ENCODE results near the gene PLPPR3. TPM values are rescaled to one million over a fixed set of nuclear protein-coding genes. Genes with fewer than 3 reads are reported as not detected.

PLPPR3 gene
- polyA plus RNA-seq, 1 donor, result 5.2 TPM

DNA sequence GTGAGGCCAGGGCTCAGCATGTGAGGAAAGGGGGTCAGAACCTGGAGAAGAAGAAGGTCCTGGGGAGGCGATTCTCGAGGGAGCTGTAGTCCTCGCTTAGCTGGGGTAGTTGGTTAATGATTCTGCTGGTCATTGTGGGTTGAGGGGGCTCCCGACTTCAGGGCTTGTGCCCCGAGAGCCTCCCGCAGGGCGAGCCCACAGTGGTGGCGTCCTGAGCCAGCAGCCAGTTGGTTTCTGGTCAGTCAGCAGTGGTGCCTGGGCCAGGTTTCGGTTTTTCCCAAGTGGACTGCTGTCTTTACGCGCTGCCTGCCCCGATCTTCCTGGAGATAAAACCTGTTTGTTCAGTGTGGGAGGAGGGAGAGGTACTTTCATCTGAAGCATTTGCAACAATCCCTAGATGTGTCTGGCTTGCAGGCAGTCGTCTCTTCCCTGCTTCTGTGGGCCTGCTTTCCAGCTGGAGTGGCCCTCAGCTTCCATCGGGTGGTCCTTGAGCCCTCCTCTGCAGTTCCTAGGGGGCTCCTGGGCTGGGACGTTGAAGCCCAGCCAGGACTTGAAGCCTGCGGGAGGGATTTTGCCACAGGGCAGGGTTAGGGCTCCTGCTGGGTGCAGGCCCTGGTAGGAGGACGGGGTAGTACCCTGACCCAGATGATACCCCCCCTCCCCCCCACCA, 21.3 kb downstream of the PLPPR3 start:
- 40% methylated on average over 1 of the region's 17 CpGs for WGBS (ENCODE audit: insufficient coverage, low lambda C conversion rate)
- Histone ChIP-seq H3K36me3 (ENCODE audit: control insufficient read depth, insufficient read depth, low read length) (peaks cover 66% of the 10 kb centered on the region), H3K4me1 (ENCODE audit: control insufficient read depth, insufficient read depth, low read length) (peaks cover 47% of the 10 kb centered on the region), H3K4me3 (ENCODE audit: low read length) (peak overlapping the region; percentile 79), H3K27me3 (ENCODE audit: control insufficient read depth, insufficient read depth, low read length) (no peaks in the 10 kb centered on the region), H3K27ac (ENCODE audit: low read length) (peak overlapping the region; percentile 98), H3K9me3 (ENCODE audit: control insufficient read depth, low read depth, low read length) (peaks cover 10% of the 10 kb centered on the region)
- DNase-seq, result peak; percentile 49 to 70

DNA sequence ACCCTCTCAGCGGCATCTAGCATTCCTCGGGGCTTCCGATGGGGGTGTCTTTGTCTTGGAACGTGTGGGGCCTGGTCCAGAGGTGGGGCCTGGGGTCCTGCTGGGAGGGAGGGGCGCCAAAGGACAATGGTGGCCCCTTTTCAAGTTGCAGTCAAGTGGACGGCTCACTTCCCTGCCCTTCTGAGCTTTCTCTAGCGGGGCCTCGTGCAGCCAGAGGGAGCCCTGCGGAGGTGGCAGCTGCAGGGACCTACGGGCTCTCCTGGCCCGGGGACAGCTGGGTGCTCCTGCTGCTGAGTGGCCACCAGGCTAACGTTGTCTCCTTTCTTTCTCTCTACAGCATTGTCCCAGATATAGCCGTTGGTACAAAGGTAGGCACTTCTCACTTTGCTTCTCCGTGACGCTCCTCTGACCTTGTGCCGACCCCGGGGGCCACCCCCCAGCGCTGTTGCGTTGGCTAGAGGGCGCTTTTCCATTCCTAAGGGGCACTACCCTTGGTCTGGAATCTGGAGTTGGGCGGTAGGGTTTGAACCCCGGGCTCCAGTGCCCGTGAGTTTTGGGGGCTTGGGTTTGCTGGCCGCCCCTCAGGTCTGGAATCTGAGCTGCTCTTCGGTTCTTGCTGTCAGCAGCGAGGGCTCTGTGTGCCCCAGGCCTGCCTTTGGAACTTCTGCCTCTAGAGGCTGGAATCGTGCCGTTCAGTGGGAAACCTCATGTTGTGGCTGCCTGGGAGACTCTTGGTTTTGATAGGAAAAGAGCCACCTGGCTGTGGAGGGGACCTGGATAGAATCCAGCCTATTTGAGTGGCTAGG, 22.5 kb downstream of the PLPPR3 start:
- Histone ChIP-seq H3K27ac (ENCODE audit: low read length) (peak overlapping the region; percentile 98), H3K9me3 (ENCODE audit: control insufficient read depth, low read depth, low read length) (peaks cover 9% of the 10 kb centered on the region), H3K4me1 (ENCODE audit: control insufficient read depth, insufficient read depth, low read length) (peaks cover 47% of the 10 kb centered on the region), H3K36me3 (ENCODE audit: control insufficient read depth, insufficient read depth, low read length) (peaks cover 54% of the 10 kb centered on the region), H3K27me3 (ENCODE audit: control insufficient read depth, insufficient read depth, low read length) (no peaks in the 10 kb centered on the region), H3K4me3 (ENCODE audit: low read length) (peak overlapping the region; percentile 79)
- no CpG with 5 or more reads among the region's 28 CpGs for WGBS (ENCODE audit: insufficient coverage, low lambda C conversion rate)
- peak in 1 of 2 donors; percentile 50 for DNase-seq

DNA sequence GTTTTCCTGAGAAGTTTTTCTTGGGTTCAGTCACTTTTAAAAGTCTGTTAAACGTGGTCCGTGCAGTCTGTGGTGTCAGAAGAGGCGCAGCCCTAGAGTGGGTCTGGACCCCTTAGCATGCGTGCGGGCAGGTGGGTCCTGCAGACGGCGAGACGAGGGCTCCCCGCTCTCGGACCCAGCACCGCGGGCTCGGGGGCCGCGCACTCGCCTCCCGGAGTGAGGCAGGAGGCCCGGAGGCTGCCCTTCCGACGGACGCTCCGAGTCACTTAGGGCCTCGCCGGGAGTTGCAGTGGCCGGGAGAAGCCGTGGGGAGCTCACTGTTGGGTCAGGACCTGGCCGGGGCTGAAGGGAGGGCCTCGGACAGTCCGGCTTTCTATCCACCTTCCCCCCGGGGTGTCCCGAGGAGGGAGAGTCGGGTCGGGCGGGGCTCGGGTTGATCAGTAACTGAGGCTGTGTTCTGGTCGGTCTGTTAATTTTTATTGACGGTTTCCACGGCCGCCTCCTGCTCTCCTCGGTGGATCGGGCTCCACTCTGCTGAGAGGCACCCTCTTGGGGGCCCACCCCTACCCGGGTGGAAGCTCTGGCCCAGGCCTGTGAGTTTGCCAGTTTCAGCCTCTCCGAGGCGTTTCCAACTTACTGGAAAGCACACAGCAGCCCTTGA, 23.2 kb downstream of the PLPPR3 start:
- H3K27ac ChIP-seq (ENCODE audit: low read length), result peak overlapping the region; percentile 98
- peak overlapping the region; percentile 79 for H3K4me3 ChIP-seq (ENCODE audit: low read length)
- WGBS (ENCODE audit: insufficient coverage, low lambda C conversion rate), result no CpG with 5 or more reads among the region's 44 CpGs
- peaks cover 9% of the 10 kb centered on the region for H3K9me3 ChIP-seq (ENCODE audit: control insufficient read depth, low read depth, low read length)
- H3K36me3 ChIP-seq (ENCODE audit: control insufficient read depth, insufficient read depth, low read length), result peaks cover 47% of the 10 kb centered on the region
- peaks cover 47% of the 10 kb centered on the region for H3K4me1 ChIP-seq (ENCODE audit: control insufficient read depth, insufficient read depth, low read length)
- H3K27me3 ChIP-seq (ENCODE audit: control insufficient read depth, insufficient read depth, low read length), result no peaks in the 10 kb centered on the region
- peak; percentile 76 to 84 for DNase-seq

- WGBS (ENCODE audit: insufficient coverage, low lambda C conversion rate), result no CpG with 5 or more reads among the region's 129 CpGs
- DNase-seq, result peak; percentile 93 to 97
- Histone ChIP-seq H3K27ac (ENCODE audit: low read length) (peak overlapping the region; percentile 98), H3K4me1 (ENCODE audit: control insufficient read depth, insufficient read depth, low read length) (peaks cover 41% of the 10 kb centered on the region), H3K4me3 (ENCODE audit: low read length) (peak overlapping the region; percentile 79), H3K27me3 (ENCODE audit: control insufficient read depth, insufficient read depth, low read length) (no peaks in the 10 kb centered on the region), H3K36me3 (ENCODE audit: control insufficient read depth, insufficient read depth, low read length) (peaks cover 39% of the 10 kb centered on the region), H3K9me3 (ENCODE audit: control insufficient read depth, low read depth, low read length) (peaks cover 7% of the 10 kb centered on the region)
Observed at GRCh38 chr19:797528-798414, 24.0 kb downstream of the PLPPR3 start.

GRCh38 chr19:796692-797527, 24.8 kb downstream of the PLPPR3 start, which contains the start of gene PTBP1:
Gene PTBP1 (plus strand): TSS chr19:797452. CDS start chr19:797498, 46 bp downstream.
- H3K27me3 ChIP-seq (ENCODE audit: control insufficient read depth, insufficient read depth, low read length), result no peaks in the 10 kb centered on the region
- peak; percentile 100 for DNase-seq
- peaks cover 30% of the 10 kb centered on the region for H3K36me3 ChIP-seq (ENCODE audit: control insufficient read depth, insufficient read depth, low read length)
- peaks cover 34% of the 10 kb centered on the region for H3K4me1 ChIP-seq (ENCODE audit: control insufficient read depth, insufficient read depth, low read length)
- H3K27ac ChIP-seq (ENCODE audit: low read length), result peak within 1 kb of the TSS; percentile 98
- H3K9me3 ChIP-seq (ENCODE audit: control insufficient read depth, low read depth, low read length), result peaks cover 7% of the 10 kb centered on the region
- WGBS (ENCODE audit: insufficient coverage, low lambda C conversion rate), result 0% methylated on average over 2 of the region's 83 CpGs
- peak within 1 kb of the TSS; percentile 83 for H3K4me3 ChIP-seq (ENCODE audit: low read length)

DNA sequence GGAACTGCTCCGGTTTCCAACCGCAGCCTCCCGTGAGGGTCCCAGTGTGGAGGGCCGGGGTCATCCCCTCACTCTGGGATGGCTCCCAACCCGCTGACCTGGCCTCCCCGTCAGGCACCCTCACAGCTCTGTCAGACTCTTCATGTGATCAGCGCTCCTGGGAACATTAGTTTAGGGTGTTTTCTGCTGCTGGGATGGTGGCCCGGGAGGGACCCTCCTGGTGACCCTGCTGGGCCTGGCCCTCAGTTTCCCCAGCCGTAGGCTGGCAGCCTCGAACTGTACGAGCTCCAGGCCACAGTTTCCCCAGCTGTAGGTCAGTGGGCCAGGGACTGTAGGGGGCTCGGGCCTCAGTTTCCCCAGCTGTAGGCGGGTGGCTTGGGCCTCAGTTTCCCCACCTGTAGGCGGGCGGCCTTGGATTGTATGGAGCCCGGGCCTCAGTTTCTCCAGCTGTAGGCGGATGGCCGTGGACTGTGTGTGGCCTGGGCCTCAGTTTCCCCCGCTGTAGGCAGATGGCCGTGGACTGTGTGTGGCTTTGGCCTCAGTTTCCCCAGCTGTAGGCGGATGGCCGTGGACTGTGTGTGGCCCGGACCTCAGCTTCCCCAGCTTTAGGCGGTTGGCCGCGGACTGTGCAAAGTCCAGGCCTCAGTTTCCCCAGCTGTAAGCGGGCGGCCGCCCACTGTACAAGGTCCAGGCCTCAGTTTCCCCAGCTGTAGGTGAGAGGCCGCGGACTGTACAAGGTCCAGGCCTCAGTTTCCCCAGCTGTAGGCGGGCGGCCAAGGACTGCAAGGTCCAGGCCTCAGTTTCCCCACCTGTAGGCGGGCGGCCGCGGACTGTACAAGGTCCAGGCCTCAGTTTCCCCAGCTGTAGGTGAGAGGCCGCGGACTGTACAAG, 25.8 kb downstream of the PLPPR3 start:
- Histone ChIP-seq H3K36me3 (ENCODE audit: control insufficient read depth, insufficient read depth, low read length) (peaks cover 21% of the 10 kb centered on the region), H3K4me1 (ENCODE audit: control insufficient read depth, insufficient read depth, low read length) (peaks cover 25% of the 10 kb centered on the region), H3K9me3 (ENCODE audit: control insufficient read depth, low read depth, low read length) (peaks cover 7% of the 10 kb centered on the region), H3K4me3 (ENCODE audit: low read length) (peak overlapping the region; percentile 83), H3K27ac (ENCODE audit: low read length) (no peak overlapping the region), H3K27me3 (ENCODE audit: control insufficient read depth, insufficient read depth, low read length) (no peaks in the 10 kb centered on the region)
- no CpG with 5 or more reads among the region's 39 CpGs for WGBS (ENCODE audit: insufficient coverage, low lambda C conversion rate)
- DNase-seq, result peak in 1 of 2 donors; percentile 3

- H3K27me3 ChIP-seq (ENCODE audit: control insufficient read depth, insufficient read depth, low read length), result no peaks in the 10 kb centered on the region
- peak in 1 of 2 donors; percentile 2 for DNase-seq
- no peak overlapping the region for H3K4me3 ChIP-seq (ENCODE audit: low read length)
- H3K36me3 ChIP-seq (ENCODE audit: control insufficient read depth, insufficient read depth, low read length), result peaks cover 13% of the 10 kb centered on the region
- no CpG with 5 or more reads among the region's 28 CpGs for WGBS (ENCODE audit: insufficient coverage, low lambda C conversion rate)
- H3K27ac ChIP-seq (ENCODE audit: low read length), result no peak overlapping the region
- H3K9me3 ChIP-seq (ENCODE audit: control insufficient read depth, low read depth, low read length), result peaks cover 7% of the 10 kb centered on the region
- peaks cover 18% of the 10 kb centered on the region for H3K4me1 ChIP-seq (ENCODE audit: control insufficient read depth, insufficient read depth, low read length)
Observed at GRCh38 chr19:795073-795611, 26.6 kb downstream of the PLPPR3 start.

DNA sequence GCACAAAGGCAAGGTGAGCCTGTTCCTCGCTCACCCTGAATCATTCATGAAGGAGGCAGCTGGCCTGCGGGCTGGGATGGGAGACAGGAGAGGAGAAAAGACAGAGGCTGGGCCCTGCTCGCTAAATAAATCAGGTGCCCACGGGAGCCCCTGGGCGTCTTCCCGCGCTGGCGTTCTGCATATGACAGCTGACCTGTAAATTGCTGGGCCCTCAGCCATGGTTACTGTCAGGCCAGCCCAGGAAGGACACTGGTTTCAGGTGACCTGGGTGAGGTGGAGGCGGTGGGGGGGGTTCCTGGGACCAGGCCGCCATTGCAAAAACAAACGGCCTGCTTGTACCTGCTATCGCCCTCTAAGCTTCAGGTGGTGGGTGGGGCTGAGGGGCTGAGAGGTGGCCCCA, 27.9 kb downstream of the PLPPR3 start:
- H3K27me3 ChIP-seq (ENCODE audit: control insufficient read depth, insufficient read depth, low read length), result no peaks in the 10 kb centered on the region
- DNase-seq, result no peak
- no peak overlapping the region for H3K4me3 ChIP-seq (ENCODE audit: low read length)
- peaks cover 9% of the 10 kb centered on the region for H3K4me1 ChIP-seq (ENCODE audit: control insufficient read depth, insufficient read depth, low read length)
- no peak overlapping the region for H3K27ac ChIP-seq (ENCODE audit: low read length)
- no CpG with 5 or more reads among the region's 12 CpGs for WGBS (ENCODE audit: insufficient coverage, low lambda C conversion rate)
- H3K9me3 ChIP-seq (ENCODE audit: control insufficient read depth, low read depth, low read length), result peaks cover 7% of the 10 kb centered on the region
- H3K36me3 ChIP-seq (ENCODE audit: control insufficient read depth, insufficient read depth, low read length), result peaks cover under 1% of the 10 kb centered on the region

All from large intestine (tissue), 3 donors.